Measurements from ENCODE around the gene CSN2. TPM values are rescaled to one million over a fixed set of nuclear protein-coding genes. Genes with fewer than 3 reads are reported as not detected.

The CSN2 gene
- total RNA-seq, 1 experiment from 2014 or later: not detected

Other genes with a start within 250 kb of the CSN2 start
- 0.70 and 1.8 TPM in 2 replicates for gene SULT1B1, start 205.1 kb downstream of the CSN2 start, total RNA-seq (2014; rRNA removed; shearing (Covaris generic))
- gene SULT1E1, start 105.6 kb downstream of the CSN2 start, total RNA-seq (2014; rRNA removed; shearing (Covaris generic)): 1.6 and 3.1 TPM in 2 replicates
- gene CSN1S1, start 34.7 kb downstream of the CSN2 start, total RNA-seq (2014; rRNA removed; shearing (Covaris generic)): not detected in 2 replicates
- gene STATH, start 30.2 kb upstream of the CSN2 start, total RNA-seq (2014; rRNA removed; shearing (Covaris generic)): 0.29 and 0.37 TPM in 2 replicates
- not detected in 2 replicates for gene HTN3, start 62.7 kb upstream of the CSN2 start, total RNA-seq (2014; rRNA removed; shearing (Covaris generic))
- gene HTN1, start 84.7 kb upstream of the CSN2 start, total RNA-seq (2014; rRNA removed; shearing (Covaris generic)): not detected in 2 replicates
- gene PRR27, start 188.5 kb upstream of the CSN2 start, total RNA-seq (2014; rRNA removed; shearing (Covaris generic)): not detected in 2 replicates
- 2.4 TPM in 1 of 2 replicates, not detected in the other for gene ODAM, start 230.0 kb upstream of the CSN2 start, total RNA-seq (2014; rRNA removed; shearing (Covaris generic))